Amygdala (tissue), 56 donors: ENCODE measurements around the gene IFI16.
"Not testable (repeated sequence)": the region's sequence is repeated elsewhere in the genome, so short reads cannot be mapped to it uniquely, and the experiment has no call there.

Source experiments
- DNase-seq, 56 donors: peaks; one replicate each; lab custom pipeline; 2025; lab: John Stamatoyannopoulos, UW

IFI16 gene

GRCh38 chr1:159006210-159006807, 3.4 kb upstream of the IFI16 start:
- DNase-seq = not testable (repeated sequence)

GRCh38 chr1:159007726-159008125, 2.0 kb upstream of the IFI16 start:
- no peak for DNase-seq

DNA sequence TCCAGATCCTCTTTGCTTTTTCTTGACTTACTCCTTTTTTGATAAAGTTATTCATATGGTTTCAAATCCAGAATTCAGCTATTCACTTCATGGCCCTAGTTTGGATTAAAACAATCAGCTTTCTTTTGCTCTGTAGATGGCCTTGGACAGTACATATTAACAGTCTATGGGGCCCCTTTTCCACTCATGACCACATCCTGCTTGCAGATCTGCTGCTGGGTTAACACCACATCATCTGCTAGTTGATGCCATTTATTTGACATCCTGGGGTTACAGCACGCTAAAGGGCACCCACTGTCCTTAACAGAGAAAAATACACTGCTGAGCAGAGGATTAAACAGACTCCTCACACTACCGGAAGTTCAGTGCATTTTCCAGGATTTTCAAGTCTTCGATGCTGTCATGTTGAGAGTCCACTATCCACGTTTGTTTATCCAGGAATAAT, 941 bp upstream of the IFI16 start:
- no peak for DNase-seq

DNA sequence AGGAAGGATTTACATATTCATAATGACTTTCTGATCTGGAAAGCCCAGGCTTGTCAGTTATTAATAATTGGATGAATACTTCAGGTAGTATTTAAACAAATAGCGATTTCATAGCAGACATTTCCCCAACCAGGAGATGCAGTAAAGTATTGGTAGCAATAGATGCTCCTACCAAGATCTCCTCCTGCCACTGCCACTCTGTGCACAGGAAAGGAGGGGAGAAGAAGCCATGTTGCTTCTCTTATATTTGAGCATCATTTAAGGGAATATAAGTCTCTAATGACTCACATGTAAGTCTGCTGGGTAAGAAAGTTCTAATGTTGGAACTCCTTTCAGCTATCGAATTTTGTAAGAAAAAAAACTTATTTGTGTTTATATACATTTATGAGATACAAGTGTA, 420 bp upstream of the IFI16 start:
- no peak for DNase-seq

DNA sequence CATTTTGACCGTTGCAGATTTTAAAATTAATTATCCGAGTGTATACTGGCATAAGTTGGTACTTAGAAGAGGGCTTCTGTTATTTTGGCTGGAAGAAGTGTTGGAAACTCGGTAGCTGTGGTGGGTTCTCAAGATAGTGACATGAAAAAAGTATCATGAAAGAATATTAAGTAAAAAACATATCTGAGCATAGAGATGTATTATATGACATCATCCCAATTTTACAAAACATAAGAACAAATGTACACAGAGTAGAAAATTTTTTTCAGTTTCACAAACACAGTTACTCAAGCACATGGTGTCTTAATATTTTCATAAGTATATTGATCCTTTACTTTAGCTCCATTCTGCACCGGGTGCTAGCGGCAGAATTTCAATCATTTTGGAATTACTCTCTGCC, 684 bp downstream of the IFI16 start:
- no peak for DNase-seq

GRCh38 chr1:159011001-159011400, 1.3 kb downstream of the IFI16 start:
- DNase-seq = not testable (repeated sequence)

DNA sequence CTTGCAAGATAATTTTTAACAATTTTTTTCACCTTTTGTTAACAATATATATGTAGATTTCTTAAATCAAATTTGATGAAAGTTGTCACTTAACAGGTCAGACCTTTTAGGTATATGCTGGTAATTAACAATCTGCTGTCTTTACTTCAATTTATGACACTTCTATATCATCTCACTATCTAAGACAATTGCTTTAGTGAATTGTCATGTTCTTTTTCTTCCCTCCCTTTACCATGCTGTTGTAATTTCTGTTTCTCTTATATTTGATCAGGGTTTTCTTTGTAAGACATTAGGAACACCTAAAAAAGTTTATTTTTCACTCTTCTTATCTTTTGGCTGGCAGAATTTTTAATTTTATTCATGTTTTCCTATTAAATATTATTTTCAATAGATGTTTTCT, 2.0 kb downstream of the IFI16 start:
- DNase-seq = no peak

- no peak for DNase-seq
Measured at GRCh38 chr1:159012495-159012894, 2.8 kb downstream of the IFI16 start.

DNA sequence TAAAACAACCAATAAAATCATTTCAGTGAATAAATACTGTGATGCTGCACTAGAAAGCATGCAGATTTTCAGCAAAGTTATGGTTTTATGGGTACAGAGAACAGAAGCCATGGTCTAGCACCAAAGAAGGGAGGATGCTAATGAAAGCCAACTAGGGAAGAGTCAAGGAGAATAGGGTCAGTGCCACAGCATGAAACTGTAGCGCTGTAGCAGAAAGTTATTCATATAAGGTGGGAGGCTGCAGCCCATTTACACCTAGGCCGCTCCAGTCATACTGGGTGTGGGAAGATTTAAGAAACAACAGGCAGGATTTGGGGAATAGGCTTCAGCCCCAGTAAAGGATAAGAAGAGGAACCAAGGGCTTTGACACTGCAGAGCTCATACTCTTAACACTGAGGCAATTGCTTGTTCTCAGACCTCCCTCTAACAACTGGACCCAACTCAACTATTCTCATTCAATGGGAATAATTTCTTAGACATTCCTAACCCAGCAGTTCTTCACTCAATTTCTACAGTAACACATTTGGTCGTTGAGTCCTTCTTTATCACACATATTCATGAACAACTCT, 4.4 kb downstream of the IFI16 start:
- no peak for DNase-seq

GRCh38 chr1:159014851-159015250, 5.1 kb downstream of the IFI16 start:
- no peak for DNase-seq

DNA sequence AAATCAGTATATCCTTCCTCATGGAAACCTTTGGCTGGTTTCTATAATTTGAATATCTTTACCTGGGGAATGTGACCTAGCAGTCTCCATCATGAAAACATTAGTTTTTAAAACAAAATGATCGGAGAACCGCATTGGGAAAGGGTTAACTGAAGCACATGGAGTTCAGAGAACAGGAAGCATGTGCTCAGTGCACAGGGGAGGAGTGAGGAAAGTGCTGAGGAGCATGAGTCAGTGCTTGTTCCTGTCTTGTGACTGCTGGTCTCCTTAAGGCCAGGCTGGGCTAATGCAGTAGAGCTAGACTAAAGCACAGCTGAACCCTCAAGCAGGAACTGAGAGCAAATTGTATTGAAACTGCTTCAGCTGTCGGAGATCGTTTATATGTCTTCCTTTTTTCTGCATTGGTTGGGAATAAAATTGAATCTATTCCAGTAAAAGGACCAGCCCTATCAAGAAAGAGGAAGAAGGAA, 5.8 kb downstream of the IFI16 start:
- peak in 9 of 56 donors; percentile 7 to 66 (median 24) for DNase-seq

- DNase-seq = no peak
Measured at GRCh38 chr1:159023723-159024122, 14.0 kb downstream of the IFI16 start.

DNA sequence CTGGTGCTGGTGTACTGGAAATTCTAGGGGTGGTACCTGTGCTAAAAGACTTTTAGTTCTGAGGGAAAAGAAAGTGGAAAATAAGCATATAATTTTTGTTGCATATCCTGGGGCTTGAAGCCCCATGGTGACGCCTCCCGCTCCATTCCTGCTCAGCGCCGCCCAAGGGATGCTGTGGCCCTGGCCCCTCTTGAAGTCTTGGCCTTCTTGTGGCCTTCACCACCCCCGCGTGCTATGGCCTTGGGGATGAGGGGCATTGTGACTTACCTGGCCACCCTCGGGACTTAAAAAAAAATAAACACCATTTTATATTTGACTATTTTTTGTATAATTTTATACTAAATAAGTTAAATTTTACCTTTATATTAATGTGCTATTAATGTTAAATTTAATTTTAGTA, 15.3 kb downstream of the IFI16 start:
- DNase-seq = no peak

- DNase-seq = not testable (repeated sequence)
Measured at GRCh38 chr1:159026841-159027240, 17.1 kb downstream of the IFI16 start.

DNA sequence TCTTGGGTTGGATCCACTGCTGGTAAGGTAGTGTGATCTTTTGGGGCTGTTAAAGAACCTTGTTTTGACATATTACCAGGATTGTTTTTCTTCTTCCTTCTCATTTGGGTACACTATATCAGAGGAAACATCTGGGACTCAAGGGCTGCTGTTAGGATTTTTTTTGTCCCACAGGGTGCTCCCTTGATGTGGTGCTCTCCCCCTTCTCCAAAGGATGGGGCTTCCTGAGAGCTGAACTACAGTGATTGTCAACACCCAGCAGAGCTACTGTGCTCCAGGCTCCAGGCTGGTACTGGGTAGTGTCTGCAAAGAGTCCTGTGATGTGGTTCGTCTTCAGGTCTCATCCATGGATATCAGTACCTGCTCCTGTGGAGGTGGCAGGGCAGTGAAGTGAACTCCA, 20.6 kb downstream of the IFI16 start:
- DNase-seq = no peak

DNA sequence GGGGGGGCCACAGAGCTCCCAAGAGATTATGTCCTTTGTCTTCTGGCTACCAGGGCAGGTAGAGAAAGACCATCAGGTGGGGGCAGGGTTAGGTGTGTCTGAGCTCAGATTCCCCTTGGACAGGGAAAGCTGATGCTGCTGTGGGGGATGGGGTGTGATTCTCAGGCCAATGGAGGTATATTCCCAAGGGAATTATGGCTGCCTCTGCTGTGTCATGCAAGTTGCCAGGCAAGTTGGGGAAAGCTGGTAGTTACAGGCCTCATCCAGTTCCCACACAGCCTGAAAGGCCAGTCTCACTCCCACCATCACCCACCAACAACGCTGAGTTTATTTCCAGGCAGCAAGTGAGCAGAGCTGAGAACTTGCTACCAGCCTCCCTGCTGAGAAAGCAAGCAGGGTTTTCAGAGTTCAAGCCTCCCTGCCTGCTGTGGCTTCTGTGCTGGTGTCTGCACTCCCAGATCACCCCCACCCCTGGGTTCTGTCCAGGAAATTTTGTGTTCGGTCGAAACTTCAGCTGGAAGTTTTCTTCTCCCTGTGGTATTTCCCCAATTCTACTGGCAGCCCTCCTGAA, 21.3 kb downstream of the IFI16 start:
- DNase-seq = no peak

- no peak for DNase-seq
Measured at GRCh38 chr1:159040206-159040605, 30.5 kb downstream of the IFI16 start.

- DNase-seq = no peak
Measured at GRCh38 chr1:159040893-159041724, 31.4 kb downstream of the IFI16 start.

DNA sequence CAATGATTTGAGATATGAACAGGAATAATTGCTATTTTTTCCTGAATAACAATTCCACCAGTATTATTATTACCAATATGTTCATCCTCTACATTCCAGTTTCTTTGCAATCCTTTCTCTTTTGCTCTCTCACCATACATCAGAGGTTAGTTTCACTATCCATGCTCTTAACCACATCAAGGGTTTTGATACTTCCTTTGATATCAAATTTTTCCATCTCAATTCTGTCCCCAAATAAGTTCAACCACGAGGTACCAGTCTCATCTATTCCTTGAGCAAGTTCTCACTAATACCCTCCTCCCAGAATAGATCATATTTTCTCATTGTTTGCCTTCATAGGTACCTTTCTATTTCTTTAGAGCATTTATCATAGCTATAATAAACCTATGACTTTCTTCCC, 36.8 kb downstream of the IFI16 start:
- not testable (repeated sequence) for DNase-seq

DNA sequence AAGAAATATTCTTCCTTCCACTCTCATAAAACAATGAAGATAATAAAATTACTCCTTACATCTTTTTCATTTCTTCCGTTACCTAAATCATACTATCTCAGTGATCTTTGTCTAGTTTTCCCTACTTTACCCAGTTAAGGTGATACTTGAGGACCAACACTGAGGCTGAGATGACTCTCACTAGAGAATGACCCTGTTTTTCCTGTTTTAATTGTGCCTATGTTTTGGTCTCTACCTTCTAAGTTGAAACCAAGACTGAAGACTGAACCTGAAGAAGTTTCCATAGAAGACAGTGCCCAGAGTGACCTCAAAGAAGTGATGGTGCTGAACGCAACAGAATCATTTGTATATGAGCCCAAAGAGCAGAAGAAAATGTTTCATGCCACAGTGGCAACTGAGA, 41.7 kb downstream of the IFI16 start:
- DNase-seq = no peak

GRCh38 chr1:159054427-159054826, 44.7 kb downstream of the IFI16 start:
- DNase-seq = no peak
